GM21528 (cell line): Measurements from ENCODE around the gene CSDE1.
"Not testable (repeated sequence)": the region's sequence is repeated elsewhere in the genome, so short reads cannot be mapped to it uniquely, and the experiment has no call there.

Source experiments
- ATAC-seq: cut with Tn5 transposase; IDR thresholded peaks from one replicate; pipeline ENCODE4 v1.9.1; 2021; ENCODE audit warnings: mild to moderate bottlenecking, moderate library complexity; ENCODE audit not compliant: unreplicated experiment, low FRiP score

The CSDE1 gene

DNA sequence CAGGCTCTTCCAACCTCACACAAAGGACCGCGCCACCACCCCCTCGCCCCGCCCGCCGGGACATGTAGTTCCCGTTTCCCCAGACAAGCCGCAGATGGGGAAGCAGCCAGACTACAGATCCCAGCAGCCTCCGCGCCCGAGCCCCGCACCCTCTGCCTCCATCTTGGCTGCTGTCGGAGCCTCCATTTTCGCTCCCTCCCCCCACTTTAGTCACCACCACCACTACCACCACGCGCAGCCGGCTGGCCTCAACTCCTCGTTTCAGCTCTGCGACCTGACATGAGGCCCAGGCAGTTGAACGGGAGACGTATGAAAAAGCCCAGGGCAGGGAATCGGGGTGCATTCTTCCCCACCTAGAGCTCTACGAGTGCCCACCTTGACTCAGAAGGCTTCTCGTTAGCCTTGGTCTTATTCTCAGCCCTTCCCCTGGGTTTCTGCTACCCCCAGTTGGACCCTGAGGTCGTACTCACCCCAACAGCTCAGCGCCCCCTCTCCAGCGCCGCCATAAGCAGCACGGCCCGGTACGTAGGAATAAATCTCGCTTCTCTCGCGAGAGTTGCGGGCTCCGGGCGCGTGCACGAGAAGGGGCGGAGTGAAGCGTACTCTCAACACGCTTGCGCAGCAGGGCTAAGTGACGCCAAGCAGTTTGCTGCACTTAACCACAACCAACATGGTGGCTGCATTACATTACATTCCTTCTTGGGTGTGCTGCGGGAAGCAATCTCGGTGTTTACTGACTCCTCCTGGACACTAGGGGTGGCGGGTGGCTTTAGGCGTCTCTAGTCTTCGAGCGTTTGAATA, at the start of gene CSDE1:
CSDE1 (minus strand) TSS at position 530 of the 801 bp plus-strand sequence. CDS start 18,094 bp downstream, outside the sequence.
- ATAC-seq: peak; percentile 84

- not testable (repeated sequence) for ATAC-seq
Measured at GRCh38 chr1:114804449-114804848, 46.7 kb upstream of the CSDE1 start.

DNA sequence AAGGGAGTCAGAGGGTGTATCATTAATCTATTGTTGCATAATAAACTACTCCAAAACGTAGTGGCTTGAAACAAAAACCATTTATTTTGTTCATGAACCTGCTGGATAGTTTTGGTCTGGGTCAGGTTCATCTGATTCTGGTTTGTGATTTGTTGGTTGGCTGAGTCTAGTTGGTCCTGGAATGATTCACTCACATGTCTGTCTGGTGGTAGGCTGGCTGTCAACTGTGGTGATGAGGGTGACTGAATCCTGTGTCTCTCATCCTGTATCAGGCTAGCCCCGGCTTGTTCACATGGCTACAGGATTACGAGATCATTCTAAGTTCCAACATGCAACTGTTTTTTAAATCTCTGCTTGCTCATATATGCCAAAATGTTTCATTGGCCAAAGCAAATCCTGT, 45.2 kb upstream of the CSDE1 start:
- ATAC-seq: no peak

GRCh38 chr1:114794038-114794437, 36.3 kb upstream of the CSDE1 start:
- no peak for ATAC-seq

DNA sequence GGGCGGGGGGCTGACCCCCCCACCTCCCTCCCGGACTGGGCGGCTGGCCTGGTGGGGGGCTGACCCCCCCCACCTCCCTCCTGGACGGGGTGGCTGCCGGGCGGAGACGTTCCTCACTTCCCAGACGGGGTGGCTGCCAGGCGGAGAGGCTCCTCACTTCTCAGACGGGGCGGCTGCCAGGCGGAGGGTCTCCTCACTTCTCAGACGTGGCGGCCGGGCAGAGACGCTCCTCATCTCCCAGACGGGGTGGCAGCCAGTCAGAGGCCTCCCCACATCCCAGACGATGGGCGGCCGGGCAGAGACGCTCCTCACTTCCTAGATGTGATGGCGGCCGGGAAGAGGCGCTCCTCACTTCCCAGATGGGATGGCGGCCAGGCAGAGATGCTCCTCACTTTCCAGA, 32.8 kb upstream of the CSDE1 start:
- not testable (repeated sequence) for ATAC-seq

- ATAC-seq: not testable (repeated sequence)
Measured at GRCh38 chr1:114786440-114786839, 28.7 kb upstream of the CSDE1 start.

DNA sequence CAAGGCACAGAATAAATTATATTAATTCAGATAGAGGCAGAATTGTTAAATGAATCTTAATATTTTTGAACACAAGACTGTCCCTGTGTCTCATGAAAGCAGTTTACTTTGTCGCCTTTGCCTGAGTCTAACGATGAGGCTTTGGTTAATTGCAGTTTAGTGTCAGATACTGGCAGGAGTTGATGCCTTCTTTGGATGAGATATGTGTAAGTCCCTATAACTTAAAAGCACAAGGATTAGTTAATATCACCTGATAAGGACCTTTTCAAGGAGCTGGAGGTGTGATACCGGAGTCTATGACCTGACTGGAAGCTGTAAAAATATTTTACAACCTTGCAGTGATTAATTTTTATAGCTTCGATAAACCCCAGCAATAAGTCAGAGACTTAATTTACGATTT, 24.7 kb upstream of the CSDE1 start:
- no peak for ATAC-seq

DNA sequence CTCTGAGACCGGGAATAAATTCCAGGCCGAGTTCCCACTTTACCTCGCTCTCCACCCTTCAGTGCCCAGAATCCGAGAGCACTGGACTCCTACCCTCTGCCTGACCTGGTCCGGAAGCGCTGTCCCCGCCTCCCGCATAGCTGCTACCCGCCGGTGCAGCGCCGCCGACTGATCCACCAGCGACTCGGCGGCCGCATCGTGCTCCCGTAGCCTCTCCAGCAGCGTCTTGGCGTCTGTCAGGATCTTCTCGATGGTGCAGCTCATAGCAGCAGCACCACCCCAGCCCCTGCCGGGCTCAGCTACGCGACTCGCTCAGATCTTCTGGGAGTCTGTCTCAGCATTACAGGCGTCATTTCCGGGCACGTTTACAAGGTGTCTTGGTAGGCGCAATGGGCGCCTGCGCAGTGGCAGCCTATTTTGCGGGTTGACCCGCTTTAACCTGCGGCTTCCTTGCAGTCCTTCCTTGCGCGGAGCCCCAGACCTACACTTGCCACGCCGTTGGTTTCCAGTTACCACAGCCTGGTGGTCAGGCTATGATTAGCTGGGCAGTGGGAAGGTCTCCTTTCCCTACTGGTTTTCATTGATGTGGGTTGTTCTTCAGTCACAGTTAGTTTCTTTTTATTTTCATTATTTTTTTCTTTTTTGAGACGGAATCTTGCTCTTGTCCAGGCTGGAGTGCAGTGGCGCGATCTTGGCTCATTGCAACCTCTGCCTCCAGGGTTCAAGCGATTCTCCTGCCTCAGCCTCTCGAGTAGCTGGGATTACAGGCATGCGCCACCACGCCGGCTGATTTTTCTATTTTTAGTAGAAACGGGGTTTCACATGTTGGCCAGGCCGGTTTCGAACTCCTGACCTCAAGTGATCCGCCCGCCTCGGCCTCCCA, 22.8 kb upstream of the CSDE1 start, which contains the start of gene SIKE1:
SIKE1 (minus strand) TSS at position 342 of the 883 bp plus-strand sequence; CDS start at position 264, 78 bp downstream.
- ATAC-seq: peak; percentile 98

DNA sequence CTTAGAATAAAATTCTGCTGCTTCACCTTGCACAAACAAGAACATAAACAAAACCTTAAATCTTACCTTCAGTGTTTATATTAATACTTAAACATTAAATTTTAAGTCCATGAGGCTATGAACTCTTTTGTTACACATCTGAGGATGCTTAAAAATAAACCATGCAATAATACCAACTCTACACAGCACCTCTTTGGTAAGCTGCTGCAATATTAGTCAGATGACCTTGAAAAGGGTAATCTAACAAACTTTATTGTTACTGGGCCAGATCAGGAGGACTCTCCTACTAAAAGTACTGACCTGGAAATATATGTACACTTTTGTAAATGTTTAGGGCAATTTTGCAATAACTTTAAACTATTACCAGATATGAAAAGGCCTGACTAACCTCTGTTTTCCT, 21.9 kb upstream of the CSDE1 start:
- ATAC-seq: no peak

DNA sequence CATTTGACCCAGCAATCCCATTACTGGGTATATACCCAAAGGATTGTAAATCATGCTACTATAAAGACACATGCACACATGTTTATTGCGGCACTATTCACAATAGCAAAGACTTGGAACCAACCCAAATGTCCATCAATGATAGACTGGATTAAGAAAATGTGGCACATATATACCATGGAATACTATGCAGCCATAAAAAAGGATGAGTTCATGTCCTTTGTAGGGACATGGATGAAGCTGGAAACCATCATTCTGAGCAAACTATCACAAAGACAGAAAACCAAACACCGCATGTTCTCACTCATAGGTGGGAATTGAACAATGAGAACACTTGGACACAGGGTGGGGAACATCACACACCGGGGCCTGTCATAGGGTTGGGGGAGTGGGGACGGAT, 18.9 kb upstream of the CSDE1 start:
- ATAC-seq: not testable (repeated sequence)

DNA sequence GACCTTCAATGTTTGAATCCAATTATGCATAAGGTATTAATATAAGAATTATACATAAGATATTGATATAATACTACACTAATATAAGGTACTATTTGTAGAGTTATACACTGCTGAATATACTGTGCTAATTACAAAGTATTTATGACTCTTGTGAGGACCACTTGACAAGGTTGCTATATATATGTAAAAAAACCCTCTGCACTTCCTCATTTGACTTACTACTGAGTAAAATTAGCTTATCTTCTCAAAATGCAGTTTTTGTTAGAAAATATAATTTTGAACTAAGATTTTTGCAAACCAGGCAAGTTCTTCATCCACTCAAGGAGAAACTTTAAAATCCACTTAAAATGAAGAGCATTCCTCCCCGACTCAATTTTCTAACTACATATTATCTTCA, 14.2 kb upstream of the CSDE1 start:
- no peak for ATAC-seq

GRCh38 chr1:114770989-114771388, 13.2 kb upstream of the CSDE1 start:
- no peak for ATAC-seq

- no peak for ATAC-seq
Measured at GRCh38 chr1:114764689-114765088, 6.9 kb upstream of the CSDE1 start.

GRCh38 chr1:114758256-114758832, 560 bp upstream of the CSDE1 start:
- no peak for ATAC-seq

GRCh38 chr1:114756949-114757454, 782 bp downstream of the CSDE1 start:
- ATAC-seq: peak; percentile 16

GRCh38 chr1:114756009-114756892, 1.5 kb downstream of the CSDE1 start:
- no peak for ATAC-seq

DNA sequence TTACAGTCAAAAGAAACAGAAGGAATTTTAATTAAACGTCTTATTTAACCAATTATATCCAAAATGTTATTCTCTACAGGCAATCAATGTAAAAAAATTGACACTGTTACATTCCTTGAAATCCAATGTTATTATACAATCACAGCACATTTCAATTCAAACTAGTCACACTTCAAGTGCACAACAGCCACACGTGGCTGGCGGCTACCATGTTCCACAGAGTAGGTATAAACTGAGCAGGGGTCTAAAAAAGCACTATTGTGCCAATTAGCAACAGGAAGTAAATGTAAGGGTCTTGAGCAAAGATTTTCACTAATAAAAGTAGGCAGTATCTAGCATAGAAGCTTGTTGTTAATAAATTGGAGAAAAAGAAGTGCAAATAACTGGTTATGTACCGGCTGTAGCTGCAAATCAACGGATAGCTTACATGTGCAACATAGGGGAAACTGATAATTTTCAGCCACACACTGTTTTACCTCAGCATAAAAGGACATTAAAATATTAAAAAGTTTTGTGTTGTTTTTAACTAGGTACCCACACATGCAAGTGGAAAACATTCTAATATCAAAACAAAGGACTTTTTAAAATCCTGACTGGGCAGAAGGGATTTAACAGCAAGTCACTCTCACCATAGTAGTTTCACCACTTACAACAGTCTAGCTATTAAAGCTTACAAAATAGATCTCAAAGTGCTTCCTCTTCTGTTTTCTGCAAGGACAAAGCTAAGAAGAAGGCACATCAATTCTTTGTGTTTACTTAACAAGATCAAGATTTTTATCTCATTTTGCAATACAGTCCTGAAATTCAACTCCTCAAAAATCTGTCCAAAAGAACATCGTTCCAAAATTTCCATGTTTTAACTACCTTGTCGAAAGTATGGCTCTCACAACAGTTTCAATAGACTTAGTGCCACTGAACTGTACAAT, 2.5 kb downstream of the CSDE1 start:
- no peak for ATAC-seq

GRCh38 chr1:114753702-114754101, 4.1 kb downstream of the CSDE1 start:
- ATAC-seq: not testable (repeated sequence)

DNA sequence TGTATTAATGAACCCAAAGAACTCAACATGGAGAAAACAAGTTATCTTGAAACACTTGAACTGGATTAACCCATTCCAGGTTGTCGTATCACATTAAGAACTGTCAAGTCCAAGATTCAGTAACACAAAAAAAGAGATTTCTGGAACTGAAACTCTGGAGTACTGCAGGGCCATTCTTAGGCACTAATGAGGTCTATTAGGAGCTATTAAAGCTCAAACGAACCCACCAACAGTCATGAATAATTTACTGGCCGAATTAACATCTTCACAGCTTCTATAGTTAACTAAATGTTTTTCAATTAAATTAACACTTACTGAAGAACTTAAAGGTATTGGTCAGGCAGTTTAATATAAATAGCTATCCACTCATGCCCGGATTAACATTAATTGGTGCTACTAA, 4.6 kb downstream of the CSDE1 start:
- ATAC-seq: no peak
